ENCODE data around the gene ABHD11.

Gene ABHD11

GRCh38 chr7:73732397-73732796 is 6.2 kb downstream of the ABHD11 start:
- peaks cover 13% of the 10 kb centered on the region for H3K27me3 ChIP-seq (ENCODE audit: control insufficient read depth, low read length)
- peaks cover 16% of the 10 kb centered on the region for H3K4me1 ChIP-seq (ENCODE audit: control insufficient read depth, low read length)
- H3K9me2 ChIP-seq (replicated peaks; ENCODE audit: control insufficient read depth, low read length) = no peaks in the 10 kb centered on the region
- H3K79me2 ChIP-seq (ENCODE audit: control insufficient read depth, low read length) = peaks cover 5% of the 10 kb centered on the region
- H3K27ac ChIP-seq (ENCODE audit: low read depth, low read length) = no peak overlapping the region
- 0 out of 2 replicates have a peak, but pooled peaks cover 5% of the 10 kb centered on the region for H3F3A ChIP-seq (ENCODE audit: control insufficient read depth, insufficient read depth)
- H3K4me2 ChIP-seq (ENCODE audit: low read length) = no peak overlapping the region
- TF ChIP-seq CTCF (IDR thresholded peaks at IDR 0.05; ENCODE audit: low read depth, low read length, poor library complexity, severe bottlenecking) (no peak), EZH2phosphoT487 (IDR thresholded peaks at IDR 0.05; ENCODE audit: borderline replicate concordance, low read length) (no peak)
- peaks cover 20% of the 10 kb centered on the region for H3K36me3 ChIP-seq (ENCODE audit: control insufficient read depth, low read length)
- H3K9me3 ChIP-seq (ENCODE audit: control insufficient read depth, insufficient read depth, low read length) = no peaks in the 10 kb centered on the region
- peaks cover under 1% of the 10 kb centered on the region for H4K20me1 ChIP-seq (ENCODE audit: control insufficient read depth, insufficient read depth, low read depth, low read length)
- H3K4me3 ChIP-seq (ENCODE audit: low read length) = no peak overlapping the region

GRCh38 chr7:73730485-73730884 is 8.1 kb downstream of the ABHD11 start:
- Histone ChIP-seq H3K79me2 (ENCODE audit: control insufficient read depth, low read length) (no peaks in the 10 kb centered on the region), H3K9me3 (ENCODE audit: control insufficient read depth, insufficient read depth, low read length) (no peaks in the 10 kb centered on the region), H3K4me3 (ENCODE audit: low read length) (no peak overlapping the region), H4K20me1 (ENCODE audit: control insufficient read depth, insufficient read depth, low read depth, low read length) (no peaks in the 10 kb centered on the region), H3K4me2 (ENCODE audit: low read length) (no peak overlapping the region), H3F3A (ENCODE audit: control insufficient read depth, insufficient read depth) (0 out of 2 replicates have a peak, but pooled peaks cover 5% of the 10 kb centered on the region), H3K36me3 (ENCODE audit: control insufficient read depth, low read length) (peaks cover 5% of the 10 kb centered on the region), H3K9me2 (replicated peaks; ENCODE audit: control insufficient read depth, low read length) (no peaks in the 10 kb centered on the region), H3K27me3 (ENCODE audit: control insufficient read depth, low read length) (peaks cover 23% of the 10 kb centered on the region), H3K27ac (ENCODE audit: low read depth, low read length) (no peak overlapping the region), H3K4me1 (ENCODE audit: control insufficient read depth, low read length) (peaks cover 16% of the 10 kb centered on the region)
- no peak for TF ChIP-seq CTCF (IDR thresholded peaks at IDR 0.05; ENCODE audit: low read depth, low read length, poor library complexity, severe bottlenecking)
- TF ChIP-seq EZH2phosphoT487 (IDR thresholded peaks at IDR 0.05; ENCODE audit: borderline replicate concordance, low read length) = no peak

GRCh38 chr7:73728551-73728950 is 10.1 kb downstream of the ABHD11 start:
- Histone ChIP-seq H3K4me2 (ENCODE audit: low read length) (no peak overlapping the region), H3K27me3 (ENCODE audit: control insufficient read depth, low read length) (peaks cover 23% of the 10 kb centered on the region), H3K36me3 (ENCODE audit: control insufficient read depth, low read length) (no peaks in the 10 kb centered on the region), H3K4me3 (ENCODE audit: low read length) (no peak overlapping the region), H3K4me1 (ENCODE audit: control insufficient read depth, low read length) (peaks cover 6% of the 10 kb centered on the region), H3K9me3 (ENCODE audit: control insufficient read depth, insufficient read depth, low read length) (no peaks in the 10 kb centered on the region), H3K27ac (ENCODE audit: low read depth, low read length) (no peak overlapping the region), H4K20me1 (ENCODE audit: control insufficient read depth, insufficient read depth, low read depth, low read length) (no peaks in the 10 kb centered on the region), H3K79me2 (ENCODE audit: control insufficient read depth, low read length) (no peaks in the 10 kb centered on the region), H3K9me2 (replicated peaks; ENCODE audit: control insufficient read depth, low read length) (no peaks in the 10 kb centered on the region), H3F3A (ENCODE audit: control insufficient read depth, insufficient read depth) (no peaks in the 10 kb centered on the region)
- TF ChIP-seq CTCF (IDR thresholded peaks at IDR 0.05; ENCODE audit: low read depth, low read length, poor library complexity, severe bottlenecking) (no peak), EZH2phosphoT487 (IDR thresholded peaks at IDR 0.05; ENCODE audit: borderline replicate concordance, low read length) (no peak)

Measured in DOHH2 (cell line).